ENCODE results near the gene STK32C.

DNA sequence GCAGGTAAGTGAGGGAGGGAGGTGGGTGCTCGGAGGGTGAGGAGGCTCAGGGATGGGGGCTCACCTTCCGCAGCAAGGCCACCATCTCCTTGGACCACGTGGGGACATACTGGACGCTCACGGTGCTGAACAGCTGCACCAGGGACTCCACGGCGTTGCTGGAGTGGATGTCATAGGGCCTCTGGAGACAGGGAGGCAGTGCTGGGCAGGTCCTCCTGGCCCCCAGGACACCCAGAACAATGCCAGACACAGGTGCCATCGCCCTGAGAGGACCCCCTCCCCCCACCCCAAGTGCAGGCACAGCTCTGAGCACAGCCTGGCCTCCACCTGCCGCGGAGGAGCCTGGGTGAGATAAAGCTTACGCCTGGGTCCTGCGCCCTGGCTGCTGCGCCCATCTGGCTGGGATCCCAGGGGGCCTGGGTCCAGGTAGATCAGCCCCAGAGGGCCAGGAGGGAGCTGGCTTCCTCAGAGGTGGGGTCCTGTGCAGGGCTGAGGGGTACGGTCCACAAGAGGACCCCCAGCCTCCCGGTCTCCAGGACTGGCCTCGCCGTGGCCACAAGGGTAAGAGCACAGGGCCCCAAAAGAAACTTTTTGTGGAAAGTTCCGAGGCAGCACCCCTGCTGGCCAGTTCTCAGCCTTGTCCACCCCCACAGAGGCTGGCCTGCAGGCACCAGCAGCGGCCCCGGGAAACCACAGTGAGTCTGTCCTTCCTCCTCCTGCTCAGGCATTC, 83.2 kb downstream of the STK32C start:
- TF ChIP-seq ZNF274 (IDR thresholded peaks at IDR 0.05; ENCODE audit: low read depth, low read length) (no peak), YY1 (IDR thresholded peaks at IDR 0.05; ENCODE audit: insufficient read depth, insufficient read length) (no peak), SUZ12 (IDR thresholded peaks at IDR 0.05; ENCODE audit: extremely low read depth, insufficient read depth, insufficient read length) (no peak)
